Right cardiac atrium (tissue), 5 donors: ENCODE measurements around the gene AKAP11. TPM values are rescaled to one million over a fixed set of nuclear protein-coding genes. Genes with fewer than 3 reads are reported as not detected.

Source experiments
- ATAC-seq, 2 donors: fragments of 200-7000 bp; cut with Tn5 transposase; one replicate each; pipeline versions ENCODE4 v1.8.0 to v1.9.1; 2020; ENCODE audit warnings: moderate library complexity in 2 of 2, mild to moderate bottlenecking in 1 of 2
- DNase-seq, 3 donors: peaks; one replicate each; pipeline ENCODE4 v3.0.0-alpha.2; 2020
- H3K27ac ChIP-seq: one replicate; pipeline ENCODE4 v1.5.1; 2013; ENCODE audit warnings: mild to moderate bottlenecking, low read length, control low read depth, moderate library complexity
- H3K27me3 ChIP-seq: one replicate; pipeline ENCODE4 v1.6.1; 2013; ENCODE audit not compliant: control insufficient read depth, insufficient read depth
- H3K4me1 ChIP-seq: one replicate; pipeline ENCODE4 v1.6.1; 2013; ENCODE audit warnings: low read length; ENCODE audit not compliant: control insufficient read depth, insufficient read depth
- H3K4me3 ChIP-seq: one replicate; pipeline ENCODE4 v1.5.1; 2013; ENCODE audit warnings: low read length, control low read depth
- H3K9me3 ChIP-seq: one replicate; pipeline ENCODE4 v1.6.1; 2013; ENCODE audit warnings: low read length; ENCODE audit not compliant: control insufficient read depth
- WGBS: extraction: QIAGEN DNeasy Blood & Tissue Kit; methylation state at CpG from one replicate; pipeline ENCODE4 v1.1.7; 2013; 5-methylcytosine and 5-hydroxymethylcytosine counted together
- intact Hi-C, 4 donors: fragments of 100-400 bp; cut with DNase I; formaldehyde crosslinking; loops; one replicate each; pipeline versions ENCODE4 v1.11.0 to v1.14.0; 2022 to 2023
- polyA plus RNA-seq: library from polyadenylated mRNA; stranded (reverse); fragments of 200-250 nt; gene quantifications from one replicate; pipeline ENCODE4 v1.2.3, GENCODE V29; 2013
- total RNA-seq, 4 donors: library from RNA; stranded (reverse); fragmentation: NEBNext Ultra II Directional; extraction: Animal tissue kit (Norgen Biotek cat#: 25700); gene quantifications; one replicate each; pipeline ENCODE4 v1.2.1, GENCODE V29; 2021
- donor health status: healthy with polysubstance abuse.
- donor health status: DM: no; HTN: yes; CAD: no.
- donor health status: DM: no; HTN: no; CAD: no.
- donor health status: DM: no; HTN: yes; CAD: no; lungs with severe emphysema.
- donor health status: DM: yes; HTN: yes; CAD: no.

The AKAP11 gene
- total and polyA plus RNA-seq, 5 donors: 7.6 to 41.3 (median 36.2) TPM

DNA sequence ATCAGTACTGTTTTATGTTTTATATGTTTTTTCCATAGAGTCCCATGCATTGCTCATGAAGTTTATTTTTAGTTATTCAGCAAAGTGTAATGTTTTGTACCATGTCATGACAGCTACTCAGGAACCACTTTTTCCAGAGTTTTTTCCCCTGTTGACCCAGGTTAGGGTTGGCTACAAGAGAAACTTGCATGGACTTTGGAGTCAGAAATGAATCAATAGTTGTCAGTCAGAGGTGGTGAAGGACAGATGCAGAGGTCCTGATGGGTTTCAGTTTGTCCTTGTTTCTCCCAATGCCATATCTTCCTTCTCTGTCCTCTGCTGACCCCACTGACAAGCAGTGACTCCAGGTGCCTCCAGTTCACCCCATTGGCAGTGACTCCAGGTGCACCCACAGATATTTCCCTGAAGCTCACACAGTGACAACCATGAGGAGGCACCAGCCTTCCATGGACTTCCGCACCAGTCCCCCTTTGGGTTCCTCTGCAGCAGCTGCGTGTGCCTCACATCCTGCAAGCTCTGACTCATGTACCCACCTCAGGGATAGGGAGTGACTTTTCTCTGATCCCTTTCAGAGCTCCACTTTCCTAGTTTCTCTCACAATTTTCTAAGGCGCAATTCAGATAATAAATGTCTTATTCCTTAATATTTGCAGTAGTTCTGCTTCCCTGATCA lies 92.1 kb downstream of the AKAP11 start:
- H3K4me1 ChIP-seq: no peaks in the 10 kb centered on the region
- no peaks in the 10 kb centered on the region for H3K9me3 ChIP-seq
- 79% methylated on average over 3 of the region's 3 CpGs for WGBS
- DNase-seq (no peak), ATAC-seq (no peak)
- intact Hi-C loops: no loop called here
- no peak overlapping the region for H3K4me3 ChIP-seq
- no peak overlapping the region for H3K27ac ChIP-seq
- H3K27me3 ChIP-seq: no peaks in the 10 kb centered on the region

- no peak for DNase-seq
- H3K4me3 ChIP-seq: no peak overlapping the region
- H3K9me3 ChIP-seq: no peaks in the 10 kb centered on the region
- intact Hi-C loops: no loop called here
- WGBS: 15% methylated on average over 2 of the region's 2 CpGs
- no peaks in the 10 kb centered on the region for H3K4me1 ChIP-seq
- ATAC-seq: no peak
- no peaks in the 10 kb centered on the region for H3K27me3 ChIP-seq
- H3K27ac ChIP-seq: no peak overlapping the region
These were observed 92.7 kb downstream of the AKAP11 start for GRCh38 chr13:42364613-42365000.

- no peak overlapping the region for H3K4me3 ChIP-seq
- intact Hi-C loops: no loop called here
- no peaks in the 10 kb centered on the region for H3K4me1 ChIP-seq
- H3K27ac ChIP-seq: no peak overlapping the region
- WGBS: 85% methylated on average over 2 of the region's 2 CpGs
- H3K9me3 ChIP-seq: no peaks in the 10 kb centered on the region
- DNase-seq (no peak), ATAC-seq (no peak)
- H3K27me3 ChIP-seq: no peaks in the 10 kb centered on the region
These were observed 95.9 kb downstream of the AKAP11 start for GRCh38 chr13:42367831-42368230.

DNA sequence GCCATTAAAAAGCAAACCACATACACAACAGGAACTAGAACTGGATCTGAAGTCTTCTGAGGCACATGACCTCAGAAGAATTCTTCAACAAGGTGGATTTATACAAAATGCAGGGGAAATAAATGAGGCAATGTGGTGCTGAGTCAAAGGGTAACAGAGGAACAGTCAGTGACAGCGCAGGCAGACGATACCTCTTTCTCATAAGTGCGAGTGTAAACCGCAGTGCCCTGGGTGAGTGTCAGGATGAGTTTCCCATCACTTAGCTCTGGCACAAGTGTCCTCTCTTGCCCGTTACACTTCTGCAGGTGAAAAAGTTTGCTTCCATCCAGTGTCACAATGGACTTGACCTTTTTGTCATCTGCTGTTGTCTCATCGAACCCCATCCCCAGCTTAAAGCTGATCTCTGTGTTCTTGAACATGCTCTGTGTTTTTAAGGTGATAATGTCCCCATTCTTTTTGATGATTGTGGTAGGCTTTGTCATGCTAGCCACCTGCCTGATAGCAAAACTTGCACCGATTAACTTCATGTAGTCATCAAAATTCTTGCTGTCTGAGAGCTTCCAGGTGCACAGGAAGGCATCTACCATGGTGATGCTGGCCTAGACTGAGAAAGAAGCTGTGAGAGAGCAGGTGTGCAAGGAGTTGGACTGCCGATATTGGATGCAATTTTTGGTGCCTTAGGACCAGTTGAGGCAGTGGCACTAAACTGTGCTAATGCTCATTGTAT lies 97.3 kb downstream of the AKAP11 start:
- no peak for ATAC-seq
- Histone ChIP-seq H3K9me3 (no peaks in the 10 kb centered on the region), H3K4me1 (no peaks in the 10 kb centered on the region), H3K4me3 (no peak overlapping the region), H3K27me3 (no peaks in the 10 kb centered on the region), H3K27ac (no peak overlapping the region)
- DNase-seq: no peak
- WGBS: 90% methylated on average over 8 of the region's 8 CpGs
- intact Hi-C loops: no loop called here

- DNase-seq: no peak
- Histone ChIP-seq H3K9me3 (no peaks in the 10 kb centered on the region), H3K27ac (no peak overlapping the region), H3K27me3 (no peaks in the 10 kb centered on the region), H3K4me3 (no peak overlapping the region), H3K4me1 (no peaks in the 10 kb centered on the region)
- no peak for ATAC-seq
- intact Hi-C loops: no loop called here
- 72% methylated on average over 6 of the region's 6 CpGs for WGBS
These were observed 98.3 kb downstream of the AKAP11 start for GRCh38 chr13:42370229-42370628.

Other genes with a start within 250 kb of the AKAP11 start
- 10 to 100 TPM in 1 of 4 donors, 1 to 10 TPM in 3; 3.9 to 12.1 (median 6.5) TPM for gene DGKH, start 223.5 kb upstream of the AKAP11 start, total RNA-seq
- 2.0 TPM for gene DGKH, start 223.5 kb upstream of the AKAP11 start, polyA plus RNA-seq